Measurements from ENCODE around the gene KRT79.

- no peak for TF ChIP-seq CTCF (IDR thresholded peaks at IDR 0.05; ENCODE audit: low read depth, low read length, poor library complexity, severe bottlenecking)
- TF ChIP-seq EZH2phosphoT487 (IDR thresholded peaks at IDR 0.05; ENCODE audit: borderline replicate concordance, low read length) = no peak
Observed at GRCh38 chr12:52832451-52832850, 1.7 kb downstream of the KRT79 start.

All from DOHH2 (cell line).